ENCODE data around the gene ACKR4.
A peak's percentile ranks its signal among the peaks of the same experiment; 100 is the strongest.

GRCh38 chr3:132641837-132642538 is 44.9 kb downstream of the ACKR4 start:
- TF ChIP-seq CTCF (conservative IDR thresholded peaks at IDR 0.05) (peak; percentile 95), ZFX (IDR thresholded peaks at IDR 0.05) (no peak)

Data from C4-2B (cell line).